H1 (cell line): ENCODE results near the gene LRBA. TPM values are rescaled to one million over a fixed set of nuclear protein-coding genes. Genes with fewer than 3 reads are reported as not detected.

Experiments used
- polyA plus RNA-seq, 7 experiments: library from polyadenylated mRNA; depleted of rRNA in 3 of 7; stranded (reverse) in 5 of 7; unstranded in 2 of 7; fragments of >200 nt in 5 of 7; fragments of 200-250 nt in 2 of 7; gene quantifications; 1 replicate in 5 of 7; 2 replicates in 1 of 7; 4 replicates in 1 of 7; pipeline versions ENCODE4 v1.2.1 to v1.2.3, GENCODE V29; 2011 to 2013; ENCODE audit warnings: missing spikeins in 2 of 7, mixed read lengths in 2 of 7
- total RNA-seq: library from RNA; stranded (reverse); fragmentation: NEBNext Ultra II Directional; extraction: Animal tissue kit (Norgen Biotek cat#: 25700); gene quantifications from 2 replicates; pipeline ENCODE4 v1.2.1, GENCODE V29; 2021
- TF ChIP-seq, protein P1 (sequence below): fragments of 300-600 bp; sonication (generic); IDR thresholded peaks from 2 replicates; pipeline ENCODE4 v1.7.1; 2012; ENCODE audit warnings: low read length, moderate library complexity, mild to moderate bottlenecking, inconsistent platforms; ENCODE audit not compliant: insufficient replicate concordance

Gene LRBA
- total and polyA plus RNA-seq, 2 of the 8 experiments (the other 6 are each of a cell fraction or from before 2014, with no cell fraction given), result 54.6 to 83.2 TPM

DNA sequence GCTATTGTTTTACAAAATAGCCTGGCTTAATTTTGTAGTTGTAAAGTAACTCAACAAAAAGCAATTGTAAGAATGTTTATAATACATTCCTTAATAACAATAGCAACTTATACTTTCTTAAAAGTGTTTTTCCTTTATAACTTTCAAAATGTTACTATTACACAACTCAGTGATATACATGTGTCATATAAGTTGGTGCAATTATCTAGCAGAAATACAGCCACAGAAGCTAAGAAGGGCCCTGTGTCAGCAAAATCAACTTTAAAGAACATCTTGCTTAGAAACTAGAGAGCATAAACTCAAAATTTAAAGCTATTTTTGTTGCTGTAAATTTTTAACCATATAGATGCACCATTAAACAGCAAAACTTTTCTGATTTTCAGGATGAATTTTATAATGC, 474.5 kb downstream of the LRBA start (continued):
- TF ChIP-seq, protein P1, sequence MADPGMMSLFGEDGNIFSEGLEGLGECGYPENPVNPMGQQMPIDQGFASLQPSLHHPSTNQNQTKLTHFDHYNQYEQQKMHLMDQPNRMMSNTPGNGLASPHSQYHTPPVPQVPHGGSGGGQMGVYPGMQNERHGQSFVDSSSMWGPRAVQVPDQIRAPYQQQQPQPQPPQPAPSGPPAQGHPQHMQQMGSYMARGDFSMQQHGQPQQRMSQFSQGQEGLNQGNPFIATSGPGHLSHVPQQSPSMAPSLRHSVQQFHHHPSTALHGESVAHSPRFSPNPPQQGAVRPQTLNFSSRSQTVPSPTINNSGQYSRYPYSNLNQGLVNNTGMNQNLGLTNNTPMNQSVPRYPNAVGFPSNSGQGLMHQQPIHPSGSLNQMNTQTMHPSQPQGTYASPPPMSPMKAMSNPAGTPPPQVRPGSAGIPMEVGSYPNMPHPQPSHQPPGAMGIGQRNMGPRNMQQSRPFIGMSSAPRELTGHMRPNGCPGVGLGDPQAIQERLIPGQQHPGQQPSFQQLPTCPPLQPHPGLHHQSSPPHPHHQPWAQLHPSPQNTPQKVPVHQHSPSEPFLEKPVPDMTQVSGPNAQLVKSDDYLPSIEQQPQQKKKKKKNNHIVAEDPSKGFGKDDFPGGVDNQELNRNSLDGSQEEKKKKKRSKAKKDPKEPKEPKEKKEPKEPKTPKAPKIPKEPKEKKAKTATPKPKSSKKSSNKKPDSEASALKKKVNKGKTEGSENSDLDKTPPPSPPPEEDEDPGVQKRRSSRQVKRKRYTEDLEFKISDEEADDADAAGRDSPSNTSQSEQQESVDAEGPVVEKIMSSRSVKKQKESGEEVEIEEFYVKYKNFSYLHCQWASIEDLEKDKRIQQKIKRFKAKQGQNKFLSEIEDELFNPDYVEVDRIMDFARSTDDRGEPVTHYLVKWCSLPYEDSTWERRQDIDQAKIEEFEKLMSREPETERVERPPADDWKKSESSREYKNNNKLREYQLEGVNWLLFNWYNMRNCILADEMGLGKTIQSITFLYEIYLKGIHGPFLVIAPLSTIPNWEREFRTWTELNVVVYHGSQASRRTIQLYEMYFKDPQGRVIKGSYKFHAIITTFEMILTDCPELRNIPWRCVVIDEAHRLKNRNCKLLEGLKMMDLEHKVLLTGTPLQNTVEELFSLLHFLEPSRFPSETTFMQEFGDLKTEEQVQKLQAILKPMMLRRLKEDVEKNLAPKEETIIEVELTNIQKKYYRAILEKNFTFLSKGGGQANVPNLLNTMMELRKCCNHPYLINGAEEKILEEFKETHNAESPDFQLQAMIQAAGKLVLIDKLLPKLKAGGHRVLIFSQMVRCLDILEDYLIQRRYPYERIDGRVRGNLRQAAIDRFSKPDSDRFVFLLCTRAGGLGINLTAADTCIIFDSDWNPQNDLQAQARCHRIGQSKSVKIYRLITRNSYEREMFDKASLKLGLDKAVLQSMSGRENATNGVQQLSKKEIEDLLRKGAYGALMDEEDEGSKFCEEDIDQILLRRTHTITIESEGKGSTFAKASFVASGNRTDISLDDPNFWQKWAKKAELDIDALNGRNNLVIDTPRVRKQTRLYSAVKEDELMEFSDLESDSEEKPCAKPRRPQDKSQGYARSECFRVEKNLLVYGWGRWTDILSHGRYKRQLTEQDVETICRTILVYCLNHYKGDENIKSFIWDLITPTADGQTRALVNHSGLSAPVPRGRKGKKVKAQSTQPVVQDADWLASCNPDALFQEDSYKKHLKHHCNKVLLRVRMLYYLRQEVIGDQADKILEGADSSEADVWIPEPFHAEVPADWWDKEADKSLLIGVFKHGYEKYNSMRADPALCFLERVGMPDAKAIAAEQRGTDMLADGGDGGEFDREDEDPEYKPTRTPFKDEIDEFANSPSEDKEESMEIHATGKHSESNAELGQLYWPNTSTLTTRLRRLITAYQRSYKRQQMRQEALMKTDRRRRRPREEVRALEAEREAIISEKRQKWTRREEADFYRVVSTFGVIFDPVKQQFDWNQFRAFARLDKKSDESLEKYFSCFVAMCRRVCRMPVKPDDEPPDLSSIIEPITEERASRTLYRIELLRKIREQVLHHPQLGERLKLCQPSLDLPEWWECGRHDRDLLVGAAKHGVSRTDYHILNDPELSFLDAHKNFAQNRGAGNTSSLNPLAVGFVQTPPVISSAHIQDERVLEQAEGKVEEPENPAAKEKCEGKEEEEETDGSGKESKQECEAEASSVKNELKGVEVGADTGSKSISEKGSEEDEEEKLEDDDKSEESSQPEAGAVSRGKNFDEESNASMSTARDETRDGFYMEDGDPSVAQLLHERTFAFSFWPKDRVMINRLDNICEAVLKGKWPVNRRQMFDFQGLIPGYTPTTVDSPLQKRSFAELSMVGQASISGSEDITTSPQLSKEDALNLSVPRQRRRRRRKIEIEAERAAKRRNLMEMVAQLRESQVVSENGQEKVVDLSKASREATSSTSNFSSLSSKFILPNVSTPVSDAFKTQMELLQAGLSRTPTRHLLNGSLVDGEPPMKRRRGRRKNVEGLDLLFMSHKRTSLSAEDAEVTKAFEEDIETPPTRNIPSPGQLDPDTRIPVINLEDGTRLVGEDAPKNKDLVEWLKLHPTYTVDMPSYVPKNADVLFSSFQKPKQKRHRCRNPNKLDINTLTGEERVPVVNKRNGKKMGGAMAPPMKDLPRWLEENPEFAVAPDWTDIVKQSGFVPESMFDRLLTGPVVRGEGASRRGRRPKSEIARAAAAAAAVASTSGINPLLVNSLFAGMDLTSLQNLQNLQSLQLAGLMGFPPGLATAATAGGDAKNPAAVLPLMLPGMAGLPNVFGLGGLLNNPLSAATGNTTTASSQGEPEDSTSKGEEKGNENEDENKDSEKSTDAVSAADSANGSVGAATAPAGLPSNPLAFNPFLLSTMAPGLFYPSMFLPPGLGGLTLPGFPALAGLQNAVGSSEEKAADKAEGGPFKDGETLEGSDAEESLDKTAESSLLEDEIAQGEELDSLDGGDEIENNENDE, result peak; percentile 59
- TF ChIP-seq, all 59 proteins: peak for 2
